Measurements from ENCODE around the gene PLSCR3.

- TF ChIP-seq CBX3 (IDR thresholded peaks at IDR 0.05; ENCODE audit: low read depth), result no peak
- no peak for TF ChIP-seq CTCF (IDR thresholded peaks at IDR 0.05 in 2 of 3, conservative IDR thresholded peaks at IDR 0.05 in 1 of 3; ENCODE audit: borderline replicate concordance in 1 of 3, insufficient read depth in 1 of 3, low read depth in 2 of 3, low read length in 2 of 3)
- TF ChIP-seq SP1 (IDR thresholded peaks at IDR 0.05; ENCODE audit: low read depth), result no peak
- TF ChIP-seq FOSL1 (IDR thresholded peaks at IDR 0.05; ENCODE audit: low read depth), result no peak
- no peak for TF ChIP-seq POLR2A (IDR thresholded peaks at IDR 0.05; ENCODE audit: borderline replicate concordance, extremely low read depth, insufficient read depth, insufficient read length)
Observed at GRCh38 chr17:7426203-7426863, 32.0 kb upstream of the PLSCR3 start.
